ENCODE results near the gene CCDC71. TPM values are rescaled to one million over a fixed set of nuclear protein-coding genes. Genes with fewer than 3 reads are reported as not detected.

Gene CCDC71
- total RNA-seq, 1 donor from 2014 or later, result 15.7 TPM

GRCh38 chr3:49166752-49167556 is 823 bp upstream of the CCDC71 start:
- ATAC-seq, result no peak

GRCh38 chr3:49164983-49165720 is 979 bp downstream of the CCDC71 start:
- peak; percentile 5 for ATAC-seq

- ATAC-seq, result no peak
Measured at GRCh38 chr3:49163609-49164008, 2.5 kb downstream of the CCDC71 start.

- ATAC-seq, result no peak
Measured at GRCh38 chr3:49162751-49163419, 3.2 kb downstream of the CCDC71 start.

DNA sequence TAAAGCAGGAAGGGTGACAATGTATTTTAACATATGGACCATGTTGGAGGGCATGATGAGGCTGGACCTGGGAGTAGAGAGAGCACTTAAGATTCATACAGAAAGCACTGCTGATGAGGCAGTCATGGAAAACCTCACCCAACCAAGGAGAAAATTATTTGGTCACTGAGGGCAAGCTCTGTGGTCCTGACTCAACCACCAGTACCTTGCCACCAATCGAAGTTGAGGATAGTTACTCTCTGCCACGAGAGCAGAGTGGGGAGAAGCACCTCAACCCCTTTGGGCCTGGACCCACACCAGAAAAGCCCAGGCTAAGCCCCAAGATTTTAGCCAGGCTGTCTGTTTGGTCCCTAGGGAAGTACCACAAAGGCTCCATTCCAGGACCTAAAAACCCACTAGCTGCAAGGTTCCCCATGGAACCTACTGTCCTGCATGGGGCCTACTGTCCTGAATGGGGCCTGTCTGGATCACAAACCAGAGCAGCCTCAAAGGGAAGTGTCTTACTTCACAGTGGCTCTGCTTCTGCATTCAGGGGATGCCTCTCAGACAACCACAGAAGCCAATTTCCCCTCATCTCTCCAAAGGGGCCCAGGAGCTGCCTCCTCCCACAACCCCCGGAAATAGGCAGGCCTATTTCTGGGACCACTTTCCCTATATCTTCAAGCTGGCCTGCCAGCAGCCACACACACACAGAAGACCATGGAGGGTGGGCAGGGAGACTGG is 4.2 kb downstream of the CCDC71 start:
- no peak for ATAC-seq

DNA sequence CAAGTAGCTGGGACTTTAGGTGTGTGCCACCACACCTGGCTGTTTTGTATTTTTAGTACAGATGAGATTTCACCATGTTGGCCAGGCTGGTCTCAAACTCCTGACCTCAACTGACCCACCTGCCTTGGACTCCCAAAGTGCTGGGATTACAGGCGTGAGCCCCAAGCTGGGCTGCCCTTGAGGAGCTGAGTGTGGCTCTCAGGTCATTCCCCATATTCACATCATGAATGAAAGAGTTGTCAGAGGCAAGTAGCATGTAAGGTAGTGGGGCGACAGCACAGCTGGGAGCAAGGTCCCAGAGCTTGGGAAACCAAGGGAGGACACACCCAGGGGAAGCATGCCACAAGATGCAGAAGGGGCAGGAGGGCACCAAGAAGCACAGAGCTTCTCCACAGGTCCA is 4.9 kb downstream of the CCDC71 start:
- ATAC-seq, result no peak

DNA sequence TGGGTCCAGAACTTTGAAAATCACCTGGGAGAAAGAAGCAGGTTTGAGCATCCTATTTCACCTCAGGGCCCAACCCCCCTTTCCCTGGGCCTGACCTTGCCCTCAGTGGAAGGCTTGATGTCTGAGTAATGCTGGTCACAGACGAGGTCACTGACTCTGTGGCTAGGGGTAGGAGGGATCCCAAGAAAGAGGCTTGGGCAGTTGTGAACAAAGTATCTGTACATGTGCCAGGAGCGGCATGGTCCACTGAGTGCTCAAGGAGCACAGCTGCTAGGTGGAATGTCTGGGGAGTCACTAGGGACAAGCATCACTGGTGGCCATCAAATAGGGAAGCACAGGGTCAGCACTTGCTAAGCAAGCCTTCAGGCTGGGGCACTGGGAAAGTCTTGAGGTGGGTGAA is 7.3 kb downstream of the CCDC71 start:
- peak; percentile 6 for ATAC-seq

DNA sequence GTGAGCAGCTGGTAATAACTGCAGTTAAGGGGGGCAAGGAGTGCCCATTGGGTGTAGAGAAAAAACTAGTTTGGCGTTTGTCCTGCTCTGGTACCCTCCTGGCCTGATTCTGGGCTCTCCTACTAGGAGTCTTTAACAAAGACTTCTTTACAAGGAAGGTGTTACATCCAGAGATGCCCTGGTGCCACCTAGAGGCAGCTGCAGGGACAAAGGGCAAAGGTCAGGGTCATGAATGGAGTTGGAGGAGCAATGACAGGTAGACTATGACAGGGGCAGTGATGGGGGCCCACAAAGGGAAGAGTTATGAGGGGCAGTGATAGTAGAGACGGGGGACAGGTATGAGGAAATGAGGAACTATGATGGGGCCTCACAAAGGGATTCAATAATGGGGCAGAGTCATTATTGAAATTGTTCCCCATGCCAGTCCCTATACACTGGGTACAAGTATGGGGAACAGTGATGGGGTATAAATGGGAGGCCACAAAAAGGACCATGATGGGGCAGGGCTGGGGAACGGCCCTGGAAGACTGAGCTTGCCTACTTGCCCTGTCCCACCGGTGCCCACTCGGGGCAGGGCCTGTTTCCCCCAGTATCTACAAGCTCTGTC is 7.9 kb downstream of the CCDC71 start:
- ATAC-seq, result peak; percentile 64

- peak; percentile 58 for ATAC-seq
Measured at GRCh38 chr3:49157289-49157688, 8.8 kb downstream of the CCDC71 start.

DNA sequence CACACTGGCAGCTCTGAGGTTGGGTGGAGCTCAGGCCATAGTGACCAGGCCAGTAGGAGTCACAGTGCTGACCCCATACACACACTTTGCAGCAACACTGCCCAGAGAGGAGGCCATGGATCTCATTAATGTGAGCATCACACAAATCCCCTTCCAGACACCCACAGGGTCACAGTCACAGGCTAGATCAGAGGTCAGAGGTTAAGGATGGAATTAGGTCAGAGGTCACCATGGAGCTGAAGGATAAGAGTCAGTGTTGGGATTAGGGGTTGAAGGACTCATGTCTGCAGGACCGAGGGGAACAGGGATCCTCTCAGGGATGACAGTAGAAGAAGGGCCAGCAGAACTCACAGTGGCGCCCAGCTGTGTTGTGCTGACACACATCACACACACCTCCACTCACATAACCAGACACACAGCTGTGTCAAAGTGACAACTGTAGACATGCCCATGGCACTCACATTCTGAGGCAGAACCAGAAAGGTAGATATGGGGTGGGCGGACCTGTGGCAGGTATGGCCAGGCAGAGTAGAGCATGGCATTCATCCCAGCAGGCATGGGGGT is 12.7 kb downstream of the CCDC71 start:
- peak; percentile 16 for ATAC-seq

GRCh38 chr3:49151610-49152009 is 14.5 kb downstream of the CCDC71 start:
- no peak for ATAC-seq

DNA sequence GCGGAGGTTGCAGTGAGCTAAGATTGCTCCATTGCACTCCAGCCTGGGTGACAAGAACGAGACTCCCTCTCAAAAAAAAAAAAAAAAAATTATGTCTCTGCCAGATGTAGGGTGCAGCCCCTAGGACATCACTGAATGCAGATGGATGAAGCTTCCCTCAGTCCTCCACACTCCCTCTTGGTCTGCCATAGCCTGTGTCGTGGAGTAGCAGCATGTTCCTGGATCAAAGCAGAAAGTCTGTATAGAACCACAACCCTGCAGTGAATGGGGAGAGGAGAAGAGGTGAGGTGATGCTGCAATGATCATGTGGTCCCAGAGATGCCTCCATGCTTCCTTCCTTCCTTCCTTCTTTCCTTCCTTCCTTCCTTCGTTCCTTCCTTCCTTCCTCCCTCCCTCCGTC is 18.0 kb downstream of the CCDC71 start:
- no peak for ATAC-seq

GRCh38 chr3:49140080-49140479 is 26.1 kb downstream of the CCDC71 start:
- ATAC-seq, result no peak

DNA sequence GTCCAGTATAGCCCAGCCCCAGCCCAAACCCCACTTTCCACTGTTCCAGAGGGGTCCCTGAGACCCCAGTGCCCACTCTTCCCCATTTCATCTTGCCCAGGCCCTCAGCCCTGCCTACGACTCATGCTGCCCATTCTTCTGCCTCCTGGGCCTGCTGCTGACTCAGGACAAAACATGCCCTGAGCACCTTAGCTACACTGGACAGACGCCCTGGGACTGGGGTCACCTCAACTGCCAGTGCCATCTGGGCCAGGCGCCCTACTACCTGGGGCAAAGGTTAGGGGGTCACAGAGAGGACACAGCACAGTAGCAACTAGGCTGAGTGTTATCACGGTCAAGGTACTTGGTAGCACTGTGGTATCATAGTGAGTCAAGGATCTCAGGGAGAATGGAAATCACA is 30.6 kb downstream of the CCDC71 start:
- ATAC-seq, result no peak

GRCh38 chr3:49134471-49135265 is 31.5 kb downstream of the CCDC71 start:
- no peak for ATAC-seq

DNA sequence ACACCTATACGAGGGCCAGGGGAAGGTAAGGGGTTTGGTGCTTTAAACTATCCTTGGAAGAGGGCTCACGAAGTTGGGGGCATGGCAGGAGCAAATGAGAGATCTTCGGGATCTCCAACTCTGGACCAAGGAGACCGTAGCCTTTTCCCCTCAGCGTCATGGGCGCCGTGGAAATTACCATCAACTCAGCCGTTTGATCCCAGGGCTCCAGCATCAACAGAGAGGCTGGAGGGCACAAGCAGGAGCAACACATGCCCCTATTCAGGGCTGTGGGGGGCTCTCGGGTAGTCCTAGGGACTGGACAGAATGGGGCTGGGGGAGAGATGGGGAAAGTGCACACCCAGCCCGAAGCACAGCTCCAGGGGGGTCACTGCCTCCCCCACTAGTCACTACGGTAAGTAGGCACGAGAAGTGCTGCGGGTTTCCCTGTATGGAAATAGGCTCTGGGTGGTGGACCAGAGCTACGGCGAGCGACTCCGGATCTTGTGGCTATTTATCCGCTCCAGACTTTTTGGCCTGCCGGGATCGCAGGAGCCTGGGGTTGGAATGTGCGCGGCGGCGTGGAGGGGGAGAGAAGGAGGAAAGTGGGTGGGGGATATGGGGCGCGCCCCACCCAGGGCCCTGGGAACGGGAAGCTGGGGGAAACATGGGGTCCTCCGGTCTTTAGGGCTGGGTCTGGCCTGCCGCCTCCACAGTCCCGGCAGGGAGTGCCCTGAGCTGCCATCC is 32.7 kb downstream of the CCDC71 start:
- ATAC-seq, result peak; percentile 64

- ATAC-seq, result peak; percentile 84
Measured at GRCh38 chr3:49132437-49133225, 33.5 kb downstream of the CCDC71 start, which contains the start of gene LAMB2. TSS of gene LAMB2 (minus strand) at chr3:49133050. CDS start at chr3:49132867, 183 bp downstream.

GRCh38 chr3:49132073-49132436 is 34.1 kb downstream of the CCDC71 start:
- no peak for ATAC-seq

DNA sequence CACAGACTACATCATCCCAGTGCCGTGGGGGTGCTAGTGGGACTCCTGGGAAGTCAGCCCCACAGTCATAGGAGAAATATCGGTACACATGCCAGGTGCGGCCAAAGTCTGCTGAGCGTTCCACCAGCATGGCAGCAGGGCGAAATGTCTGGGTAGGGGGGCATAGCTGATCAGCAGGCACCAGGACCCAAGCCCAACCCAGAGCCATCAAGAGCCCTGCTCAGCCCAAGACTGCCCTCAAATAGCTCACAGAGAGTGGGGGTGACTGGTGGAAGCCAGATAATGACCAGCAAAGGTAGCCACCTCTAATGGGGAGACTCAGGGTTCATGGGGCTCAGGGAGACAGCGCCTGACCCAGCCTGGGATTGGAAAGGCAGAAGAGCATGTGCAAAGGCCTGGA is 34.6 kb downstream of the CCDC71 start:
- ATAC-seq, result no peak

GRCh38 chr3:49131040-49131439 is 35.1 kb downstream of the CCDC71 start:
- no peak for ATAC-seq
